ENCODE measurements around the gene KCTD5. TPM values are rescaled to one million over a fixed set of nuclear protein-coding genes. Genes with fewer than 3 reads are reported as not detected.
"Not testable (repeated sequence)": the region's sequence is repeated elsewhere in the genome, so short reads cannot be mapped to it uniquely, and the experiment has no call there.

KCTD5 gene
- polyA plus RNA-seq (ENCODE audit: insufficient read length in 12 of 12): 10 to 100 TPM in 11 of 12 donors, not detected in 1; 18.0 to 26.1 (median 21.0) TPM
- long read RNA-seq, donor 1, partial matches to known transcripts: 0 of 3 reads
- long read RNA-seq, donor 1, other reads (novel, unspliced or antisense): 0 of 3 reads
- long read RNA-seq, donor 2, transcript KCTD5-201 (6 exons, 2,482 nt): major isoform, 14 of 14 reads
- long read RNA-seq, donor 2, partial matches to known transcripts: 0 of 14 reads
- long read RNA-seq, donor 2, other reads (novel, unspliced or antisense): 0 of 14 reads
- long read RNA-seq, donor 3, partial matches to known transcripts: 0 of 2 reads
- long read RNA-seq, donor 3, other reads (novel, unspliced or antisense): 0 of 2 reads
- long read RNA-seq, donor 4: 0 reads
- long read RNA-seq, donor 5, transcript KCTD5-201 (6 exons, 2,482 nt): major isoform, 21 of 21 reads
- long read RNA-seq, donor 5, partial matches to known transcripts: 0 of 21 reads
- long read RNA-seq, donor 5, other reads (novel, unspliced or antisense): 0 of 21 reads
- long read RNA-seq, donor 6, partial matches to known transcripts: 5 of 9 reads
- long read RNA-seq, donor 6, other reads (novel, unspliced or antisense): 0 of 9 reads
- long read RNA-seq, donor 7, partial matches to known transcripts: 0 of 3 reads
- long read RNA-seq, donor 7, other reads (novel, unspliced or antisense): 0 of 3 reads
- long read RNA-seq, donor 8, transcript KCTD5-201 (6 exons, 2,482 nt): major isoform, 15 of 24 reads
- long read RNA-seq, donor 8, partial matches to known transcripts: 9 of 24 reads
- long read RNA-seq, donor 8, other reads (novel, unspliced or antisense): 0 of 24 reads
- long read RNA-seq, donor 9, partial matches to known transcripts: 0 of 1 reads
- long read RNA-seq, donor 9, other reads (novel, unspliced or antisense): 0 of 1 reads
- long read RNA-seq, donor 10, transcript KCTD5-201 (6 exons, 2,482 nt): major isoform, 8 of 8 reads
- long read RNA-seq, donor 10, partial matches to known transcripts: 0 of 8 reads
- long read RNA-seq, donor 10, other reads (novel, unspliced or antisense): 0 of 8 reads
- long read RNA-seq, donor 11, partial matches to known transcripts: 5 of 8 reads
- long read RNA-seq, donor 11, other reads (novel, unspliced or antisense): 0 of 8 reads

- peak; percentile 98 for DNase-seq
These were observed at the start of gene KCTD5 for GRCh38 chr16:2682209-2683021. Gene KCTD5 (plus strand): TSS chr16:2682523. CDS start chr16:2682549, 26 bp downstream.

GRCh38 chr16:2639071-2639721, 43.1 kb upstream of the KCTD5 start:
- not testable (repeated sequence) for DNase-seq

GRCh38 chr16:2639722-2640072, 42.6 kb upstream of the KCTD5 start:
- not testable (repeated sequence) for DNase-seq

- not testable (repeated sequence) for DNase-seq
These were observed 39.8 kb upstream of the KCTD5 start for GRCh38 chr16:2642561-2642960.

- DNase-seq: not testable (repeated sequence)
These were observed 37.4 kb upstream of the KCTD5 start for GRCh38 chr16:2644754-2645453.

- DNase-seq: not testable (repeated sequence)
These were observed 31.0 kb upstream of the KCTD5 start for GRCh38 chr16:2651268-2651871.

GRCh38 chr16:2653915-2654314, 28.4 kb upstream of the KCTD5 start:
- not testable (repeated sequence) for DNase-seq

GRCh38 chr16:2654949-2655348, 27.4 kb upstream of the KCTD5 start:
- DNase-seq: not testable (repeated sequence)

GRCh38 chr16:2656985-2657384, 25.3 kb upstream of the KCTD5 start:
- no peak for DNase-seq

- DNase-seq: not testable (repeated sequence)
These were observed 24.5 kb upstream of the KCTD5 start for GRCh38 chr16:2657803-2658202.

GRCh38 chr16:2659560-2659959, 22.8 kb upstream of the KCTD5 start:
- not testable (repeated sequence) for DNase-seq

- DNase-seq: not testable (repeated sequence)
These were observed 22.2 kb upstream of the KCTD5 start for GRCh38 chr16:2660014-2660662.

GRCh38 chr16:2660755-2661373, 21.5 kb upstream of the KCTD5 start:
- not testable (repeated sequence) for DNase-seq

- DNase-seq: no peak
These were observed 18.5 kb upstream of the KCTD5 start for GRCh38 chr16:2663553-2664546.

GRCh38 chr16:2664574-2664982, 17.7 kb upstream of the KCTD5 start:
- no peak for DNase-seq

GRCh38 chr16:2666671-2667070, 15.7 kb upstream of the KCTD5 start:
- DNase-seq: not testable (repeated sequence)

- DNase-seq: not testable (repeated sequence)
These were observed 12.7 kb upstream of the KCTD5 start for GRCh38 chr16:2669587-2669986.

Measured in muscle of arm (tissue), 14 donors.